ENCODE data around the gene ZNF407. TPM values are rescaled to one million over a fixed set of nuclear protein-coding genes. Genes with fewer than 3 reads are reported as not detected.
A peak's percentile ranks its signal among the peaks of the same experiment; 100 is the strongest.

Gene ZNF407
- polyA plus RNA-seq, 6 donors from 2014 or later = 1.6 to 9.5 (median 4.9) TPM

DNA sequence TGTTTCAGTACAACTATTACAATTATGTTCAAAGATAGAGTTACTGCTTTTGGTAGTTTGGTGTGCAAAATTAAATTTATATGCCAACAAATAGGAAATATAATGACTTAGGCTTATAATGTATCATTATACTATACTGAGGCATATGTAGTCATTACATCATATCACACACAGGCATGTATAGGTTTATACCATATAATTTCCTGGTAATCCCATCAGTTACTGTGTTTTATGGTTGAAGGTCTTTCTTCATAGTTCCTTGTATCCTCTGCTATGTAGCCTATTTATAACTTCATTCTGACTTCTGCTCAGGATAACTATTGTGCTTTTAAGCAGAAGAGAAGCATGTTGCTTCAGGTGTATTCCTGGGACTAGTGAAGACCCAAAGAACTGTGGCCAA lies 110.5 kb downstream of the ZNF407 start:
- Mint-ChIP-seq H3K27ac (no peak overlapping the region), H3K27me3 (no peaks in the 10 kb centered on the region), H3K4me3 (no peak overlapping the region), H3K9me3 (no peaks in the 10 kb centered on the region), H3K36me3 (peaks cover 0 to 4% of the 10 kb centered on the region in 2 donors), H3K4me1 (peaks cover 2 to 7% (median 5%) of the 10 kb centered on the region in 3 donors)
- DNase-seq (no peak), ATAC-seq (ENCODE audit: low read depth in 2 of 2) (no peak)

DNA sequence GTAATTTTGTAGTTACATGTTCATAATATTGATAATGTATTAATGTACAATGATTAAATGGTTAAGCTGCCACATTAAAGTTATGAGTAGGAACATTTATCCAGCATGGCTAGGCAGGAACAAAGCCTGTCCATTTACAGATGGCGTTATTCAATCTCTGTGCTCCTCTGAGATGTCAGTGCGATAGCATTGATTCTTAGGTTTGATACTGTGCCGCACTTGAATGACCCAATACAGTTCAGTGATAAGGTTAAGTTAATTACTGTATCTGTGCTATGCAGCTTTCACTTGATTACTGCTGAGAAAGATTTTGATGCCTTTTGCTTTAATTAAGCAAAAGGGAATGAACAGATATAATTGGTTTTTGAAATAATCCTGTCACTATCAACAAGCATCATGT lies 111.8 kb downstream of the ZNF407 start:
- DNase-seq = no peak
- H3K36me3 Mint-ChIP-seq = peaks cover 0 to 4% of the 10 kb centered on the region in 2 donors
- no peak overlapping the region for H3K4me3 Mint-ChIP-seq
- no peaks in the 10 kb centered on the region for H3K9me3 Mint-ChIP-seq
- H3K27ac Mint-ChIP-seq = no peak overlapping the region
- ATAC-seq (ENCODE audit: low read depth in 2 of 2) = no peak
- peaks cover 2 to 7% (median 5%) of the 10 kb centered on the region in 3 donors for H3K4me1 Mint-ChIP-seq
- no peaks in the 10 kb centered on the region for H3K27me3 Mint-ChIP-seq

DNA sequence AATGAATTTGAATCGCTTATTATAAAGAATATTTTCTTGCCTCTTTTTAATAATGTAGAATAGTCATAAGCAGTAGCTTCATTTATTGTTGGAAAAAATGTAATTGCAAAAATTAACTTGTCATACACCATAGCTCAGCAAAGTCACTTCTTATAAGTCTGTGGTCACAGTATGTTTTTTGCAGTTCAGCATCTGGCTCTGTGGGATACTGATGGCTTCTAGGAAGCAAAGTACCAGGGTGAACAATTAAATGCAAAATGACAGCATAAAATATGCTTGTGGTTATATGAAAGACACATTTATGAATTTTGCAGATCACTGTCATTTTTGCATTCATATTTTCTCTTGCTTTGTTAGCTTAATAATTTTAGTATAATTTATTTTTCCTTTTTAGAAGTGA lies 116.5 kb downstream of the ZNF407 start:
- Mint-ChIP-seq H3K4me3 (no peak overlapping the region), H3K9me3 (peaks cover 0 to 3% (median under 1%) of the 10 kb centered on the region in 7 donors)

DNA sequence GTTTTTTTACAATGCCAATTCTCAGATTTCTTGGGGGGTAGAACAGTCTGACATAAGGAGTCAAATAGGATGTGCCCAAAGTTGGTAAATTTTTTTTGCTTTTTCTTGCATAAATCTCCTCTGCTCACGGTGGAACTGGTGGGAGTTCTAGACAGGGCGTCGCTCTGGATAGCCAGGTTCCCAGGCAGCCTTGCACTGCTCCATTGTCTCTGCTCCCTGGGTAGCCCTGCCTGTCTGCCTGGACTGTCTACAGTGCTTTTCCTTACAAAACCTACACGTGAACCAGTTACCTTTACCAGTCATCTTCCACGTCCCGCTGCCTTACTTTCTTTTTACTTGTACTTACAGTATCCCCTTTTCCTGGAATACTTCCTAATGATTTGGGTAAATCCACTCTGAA lies 117.1 kb downstream of the ZNF407 start:
- no peak for DNase-seq
- H3K9me3 Mint-ChIP-seq = peaks cover 0 to 7% (median 6%) of the 10 kb centered on the region in 7 donors
- no peak overlapping the region for H3K27ac Mint-ChIP-seq
- H3K4me3 Mint-ChIP-seq = no peak overlapping the region
- peaks cover 15 to 16% of the 10 kb centered on the region in 2 donors for H3K36me3 Mint-ChIP-seq
- ATAC-seq (ENCODE audit: low read depth in 2 of 2) = no peak
- no peaks in the 10 kb centered on the region for H3K27me3 Mint-ChIP-seq
- H3K4me1 Mint-ChIP-seq = peaks cover 8 to 12% (median 12%) of the 10 kb centered on the region in 3 donors

More for the DNA sequence above, 116.5 kb downstream of the ZNF407 start:
- Mint-ChIP-seq H3K27me3 (no peaks in the 10 kb centered on the region), H3K4me1 (peaks cover 5 to 7% (median 6%) of the 10 kb centered on the region in 3 donors), H3K36me3 (peaks cover 8 to 13% of the 10 kb centered on the region in 2 donors), H3K27ac (no peak overlapping the region)
- ATAC-seq (ENCODE audit: low read depth in 2 of 2) (no peak), DNase-seq (no peak)

DNA sequence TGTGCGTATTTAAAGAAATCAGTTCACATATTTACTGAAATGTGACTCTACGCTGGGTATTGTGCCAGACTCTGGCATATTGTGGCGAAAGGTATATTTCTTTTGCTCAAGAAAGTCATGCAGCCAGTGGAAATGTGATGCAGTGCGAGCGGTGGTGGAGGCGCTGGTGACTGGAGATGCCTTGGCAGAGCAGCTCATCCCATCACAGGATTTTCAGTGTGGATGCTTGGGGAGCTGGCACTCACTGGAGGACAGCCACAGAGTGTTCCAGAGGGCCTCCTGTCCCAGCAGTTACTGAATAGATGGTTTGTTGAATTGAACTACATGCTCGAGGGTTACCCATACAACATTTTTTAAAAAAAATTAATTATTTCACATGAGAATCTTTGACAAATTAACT lies 117.6 kb downstream of the ZNF407 start:
- peaks cover 19 to 20% of the 10 kb centered on the region in 2 donors for H3K36me3 Mint-ChIP-seq
- no peaks in the 10 kb centered on the region for H3K27me3 Mint-ChIP-seq
- DNase-seq (no peak), ATAC-seq (ENCODE audit: low read depth in 2 of 2) (no peak)
- H3K4me1 Mint-ChIP-seq = peaks cover 13 to 18% (median 17%) of the 10 kb centered on the region in 3 donors
- peaks cover 0 to 12% (median 10%) of the 10 kb centered on the region in 7 donors for H3K9me3 Mint-ChIP-seq
- no peak overlapping the region for H3K4me3 Mint-ChIP-seq
- no peak overlapping the region for H3K27ac Mint-ChIP-seq

DNA sequence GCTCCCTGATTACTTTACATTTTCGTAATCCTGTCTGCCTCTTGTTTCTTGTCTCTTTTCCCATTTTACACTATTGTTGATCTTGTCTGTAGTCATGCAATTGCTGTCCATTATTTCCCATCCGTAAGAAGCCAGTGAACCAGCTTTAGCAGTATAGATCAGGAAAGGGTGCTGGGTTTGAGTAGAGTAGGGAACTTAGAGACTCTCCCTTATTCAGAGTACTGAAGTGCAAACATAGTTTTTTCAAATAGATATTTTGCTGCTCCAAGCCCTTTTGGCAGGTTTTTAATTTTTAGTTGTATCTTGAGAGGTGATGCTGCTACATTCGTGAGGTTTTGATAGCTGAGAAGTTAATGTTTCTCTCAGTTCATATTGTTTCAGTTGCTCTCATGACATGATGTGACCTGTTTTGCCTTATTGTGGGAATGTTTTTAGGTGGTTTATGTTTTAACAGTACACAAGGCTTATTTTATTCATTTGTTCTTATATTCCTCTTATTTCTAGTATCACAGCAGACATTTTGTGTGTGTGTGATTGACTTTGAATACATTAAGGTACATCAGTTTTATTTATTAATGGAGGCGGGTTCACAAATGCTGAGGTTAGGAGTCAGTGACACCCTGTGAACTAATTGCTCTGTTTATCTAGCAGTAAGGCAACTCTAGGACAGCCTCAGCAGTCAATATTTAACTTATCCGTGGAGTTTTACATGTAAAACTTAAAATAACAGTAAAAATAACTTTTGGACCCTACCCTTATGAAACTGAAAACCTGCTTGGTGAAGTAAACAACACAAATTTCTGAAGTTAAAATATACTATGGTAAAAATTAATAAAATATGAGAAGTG lies 118.4 kb downstream of the ZNF407 start:
- DNase-seq (no peak), ATAC-seq (ENCODE audit: low read depth in 2 of 2) (no peak)
- peaks cover 0 to 15% (median 12%) of the 10 kb centered on the region in 7 donors for H3K9me3 Mint-ChIP-seq
- peaks cover 18 to 25% (median 25%) of the 10 kb centered on the region in 3 donors for H3K4me1 Mint-ChIP-seq
- peak overlapping the region in 1 of 6 donors; percentile 25 for H3K27ac Mint-ChIP-seq
- peaks cover 19 to 25% of the 10 kb centered on the region in 2 donors for H3K36me3 Mint-ChIP-seq
- H3K27me3 Mint-ChIP-seq = no peaks in the 10 kb centered on the region
- no peak overlapping the region for H3K4me3 Mint-ChIP-seq

DNA sequence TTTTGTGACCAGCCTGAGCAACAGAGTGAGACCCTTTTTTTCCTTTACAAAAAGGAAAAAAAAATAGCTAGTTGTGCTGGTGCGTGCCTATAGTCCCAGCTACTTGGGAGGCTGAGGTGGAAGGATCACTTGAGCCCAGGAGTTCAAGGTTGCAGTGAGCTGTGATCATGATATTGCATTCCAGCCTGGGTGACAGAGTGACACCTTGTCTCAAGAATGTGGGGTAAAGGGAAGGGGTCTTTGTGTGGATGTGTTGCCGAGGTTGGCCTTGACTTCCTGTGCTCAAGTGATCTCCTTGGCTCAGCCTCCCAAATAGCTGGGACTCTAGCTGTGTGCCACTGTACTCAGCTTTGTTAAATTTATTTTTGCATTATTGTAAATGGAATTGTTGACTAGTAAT lies 120.6 kb downstream of the ZNF407 start:
- ATAC-seq (ENCODE audit: low read depth in 2 of 2) (no peak), DNase-seq (no peak)
- Mint-ChIP-seq H3K36me3 (peaks cover 19 to 25% of the 10 kb centered on the region in 2 donors), H3K27me3 (no peaks in the 10 kb centered on the region), H3K4me3 (no peak overlapping the region), H3K9me3 (peaks cover 0 to 15% (median 12%) of the 10 kb centered on the region in 7 donors), H3K4me1 (peaks cover 31 to 40% (median 39%) of the 10 kb centered on the region in 3 donors), H3K27ac (no peak overlapping the region)

DNA sequence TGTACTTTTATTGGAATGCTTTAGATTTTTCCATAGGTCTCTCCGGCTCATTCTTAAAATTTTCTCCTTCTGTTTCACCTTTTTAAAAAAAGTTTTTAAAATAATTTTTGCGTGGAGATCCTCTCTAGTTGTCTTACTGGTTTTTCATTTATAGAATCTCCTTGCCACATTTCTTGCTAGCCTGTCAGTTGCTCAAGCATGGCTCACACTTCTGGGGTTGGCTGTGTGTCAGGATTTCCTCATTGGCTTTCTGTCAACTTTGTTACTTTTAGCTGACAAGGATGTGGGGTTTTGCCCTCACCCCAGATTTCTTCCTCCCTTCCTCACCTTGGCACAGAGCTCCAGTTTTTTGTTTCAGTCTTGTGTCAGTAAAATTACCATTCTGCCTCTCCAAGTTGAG lies 124.6 kb downstream of the ZNF407 start:
- Mint-ChIP-seq H3K4me3 (peak overlapping the region in 2 of 8 donors; percentile 17 to 73), H3K27me3 (no peaks in the 10 kb centered on the region), H3K4me1 (peaks cover 39 to 43% (median 40%) of the 10 kb centered on the region in 3 donors), H3K9me3 (peaks cover 4 to 15% (median 12%) of the 10 kb centered on the region in 7 donors), H3K27ac (peak overlapping the region in 2 of 6 donors; percentile 56 to 60), H3K36me3 (peaks cover 10 to 24% of the 10 kb centered on the region in 2 donors)
- DNase-seq = no peak
- no peak for ATAC-seq (ENCODE audit: low read depth in 2 of 2)

DNA sequence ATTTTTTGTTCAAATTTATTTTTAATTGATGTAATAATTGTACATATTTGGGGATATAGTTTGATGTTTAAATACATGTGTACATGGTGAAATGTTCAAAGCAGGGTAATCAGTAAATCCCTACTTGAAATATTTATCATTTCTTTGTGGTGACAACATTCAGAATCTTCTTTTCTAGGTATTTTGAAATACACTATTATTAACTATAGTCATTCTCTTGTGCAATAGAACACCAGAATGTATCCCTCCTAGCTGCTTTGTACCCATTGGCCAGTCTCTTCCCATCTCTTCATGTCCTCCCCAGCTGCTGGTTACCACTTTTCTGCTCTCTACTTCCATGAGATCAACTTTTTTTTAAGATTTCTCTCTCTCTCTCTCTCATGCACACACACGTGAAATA lies 126.5 kb downstream of the ZNF407 start:
- Mint-ChIP-seq H3K4me3 (no peak overlapping the region), H3K4me1 (peaks cover 37 to 48% (median 39%) of the 10 kb centered on the region in 3 donors), H3K9me3 (peaks cover 4 to 14% (median 11%) of the 10 kb centered on the region in 7 donors), H3K36me3 (peaks cover 30 to 42% of the 10 kb centered on the region in 2 donors), H3K27ac (no peak overlapping the region), H3K27me3 (no peaks in the 10 kb centered on the region)
- DNase-seq (no peak), ATAC-seq (ENCODE audit: low read depth in 2 of 2) (no peak)

DNA sequence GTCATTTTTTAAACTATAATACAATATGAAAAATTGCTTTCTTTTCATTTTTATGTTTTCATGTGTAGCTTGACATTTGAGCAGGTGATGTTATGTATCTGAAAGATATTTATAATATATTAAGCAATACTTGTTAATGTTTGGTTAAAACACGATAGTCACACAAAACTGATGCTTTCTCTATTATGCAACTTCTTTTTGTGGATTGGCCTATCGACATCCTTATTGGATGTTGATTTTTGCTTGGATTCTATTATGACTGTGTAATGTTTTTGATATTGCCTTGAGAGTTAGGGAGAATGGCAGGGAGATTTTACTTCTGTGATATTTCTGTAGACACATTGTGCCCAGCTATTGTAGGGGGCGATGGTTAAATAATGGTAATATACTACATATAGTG lies 128.0 kb downstream of the ZNF407 start:
- Mint-ChIP-seq H3K4me1 (peaks cover 22 to 35% (median 27%) of the 10 kb centered on the region in 3 donors), H3K36me3 (peaks cover 25 to 30% of the 10 kb centered on the region in 2 donors), H3K9me3 (peaks cover 0 to 4% (median 0%) of the 10 kb centered on the region in 7 donors), H3K4me3 (no peak overlapping the region), H3K27me3 (no peaks in the 10 kb centered on the region), H3K27ac (no peak overlapping the region)
- DNase-seq (no peak), ATAC-seq (ENCODE audit: low read depth in 2 of 2) (no peak)

DNA sequence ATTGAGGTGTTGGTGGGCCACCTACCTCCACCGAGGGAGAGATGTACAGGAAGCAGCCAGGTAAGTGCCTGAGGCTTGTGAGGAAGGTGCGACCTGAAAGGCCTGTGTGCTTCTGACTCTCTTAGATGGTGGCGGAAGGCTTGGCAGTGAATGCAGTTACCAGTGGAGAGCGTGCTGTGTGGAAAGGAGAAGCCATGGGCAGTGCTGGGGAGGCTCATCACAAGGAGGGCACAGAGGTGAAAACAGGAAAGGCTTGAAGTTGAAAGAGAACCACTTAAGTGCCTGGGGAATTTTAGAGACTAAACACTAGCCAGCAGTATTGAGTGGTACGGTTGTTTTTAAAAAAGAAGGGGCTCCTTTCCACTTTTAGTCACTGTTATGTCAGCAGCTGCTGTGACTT lies 130.9 kb downstream of the ZNF407 start:
- no peak for DNase-seq
- no peak for ATAC-seq (ENCODE audit: low read depth in 2 of 2)
- no peaks in the 10 kb centered on the region for H3K27me3 Mint-ChIP-seq
- H3K4me3 Mint-ChIP-seq = no peak overlapping the region
- peaks cover 0 to 4% (median 0%) of the 10 kb centered on the region in 7 donors for H3K9me3 Mint-ChIP-seq
- peaks cover 25 to 29% of the 10 kb centered on the region in 2 donors for H3K36me3 Mint-ChIP-seq
- no peak overlapping the region for H3K27ac Mint-ChIP-seq
- peaks cover 2 to 10% (median 6%) of the 10 kb centered on the region in 3 donors for H3K4me1 Mint-ChIP-seq

DNA sequence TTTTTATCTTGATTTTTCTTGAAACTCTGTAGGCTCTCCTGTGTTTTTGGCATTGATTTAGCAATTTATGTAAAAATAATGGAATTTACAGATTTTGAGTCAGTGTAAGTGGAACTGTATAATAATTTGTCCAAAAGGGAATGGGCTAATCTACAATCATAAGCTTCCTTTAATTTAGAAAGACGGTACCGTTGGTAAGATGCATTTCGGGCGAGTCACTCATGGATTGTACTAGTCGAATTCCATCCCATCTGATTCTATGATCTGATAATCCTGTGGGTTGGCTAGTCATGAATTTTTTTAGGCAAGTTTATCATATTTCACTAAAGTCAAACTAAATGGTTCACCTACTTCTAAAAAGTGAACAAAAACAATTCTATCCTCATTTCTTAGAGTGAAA lies 133.4 kb downstream of the ZNF407 start:
- ATAC-seq (ENCODE audit: low read depth in 2 of 2) (no peak), DNase-seq (no peak)
- Mint-ChIP-seq H3K4me3 (no peak overlapping the region), H3K27me3 (no peaks in the 10 kb centered on the region), H3K4me1 (peaks cover 2 to 9% (median 5%) of the 10 kb centered on the region in 3 donors), H3K27ac (no peak overlapping the region), H3K36me3 (peaks cover 34 to 37% of the 10 kb centered on the region in 2 donors), H3K9me3 (peaks cover 0 to 4% (median 0%) of the 10 kb centered on the region in 7 donors)

DNA sequence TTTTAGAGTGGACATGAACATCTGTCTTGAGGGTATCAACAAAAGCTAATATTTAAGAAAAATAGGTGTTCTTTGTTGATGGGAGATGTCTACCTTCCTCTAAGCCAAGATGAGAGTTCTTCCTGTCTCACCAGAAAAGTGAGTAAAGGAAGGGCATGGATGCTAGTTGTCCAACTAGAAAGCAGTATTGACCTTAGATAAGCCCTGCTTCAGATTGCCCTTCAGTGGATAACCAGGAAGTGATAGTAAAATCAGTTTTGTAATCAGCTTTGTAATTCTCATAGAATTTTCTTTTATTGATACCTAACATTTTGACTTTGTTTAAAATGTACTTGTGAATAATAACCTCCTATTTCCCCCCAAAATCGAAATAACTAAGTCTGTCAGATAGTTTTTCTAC lies 134.7 kb downstream of the ZNF407 start:
- H3K4me1 Mint-ChIP-seq = peaks cover 2 to 5% (median 5%) of the 10 kb centered on the region in 3 donors
- peaks cover 0 to 2% (median 0%) of the 10 kb centered on the region in 7 donors for H3K9me3 Mint-ChIP-seq
- DNase-seq = no peak

DNA sequence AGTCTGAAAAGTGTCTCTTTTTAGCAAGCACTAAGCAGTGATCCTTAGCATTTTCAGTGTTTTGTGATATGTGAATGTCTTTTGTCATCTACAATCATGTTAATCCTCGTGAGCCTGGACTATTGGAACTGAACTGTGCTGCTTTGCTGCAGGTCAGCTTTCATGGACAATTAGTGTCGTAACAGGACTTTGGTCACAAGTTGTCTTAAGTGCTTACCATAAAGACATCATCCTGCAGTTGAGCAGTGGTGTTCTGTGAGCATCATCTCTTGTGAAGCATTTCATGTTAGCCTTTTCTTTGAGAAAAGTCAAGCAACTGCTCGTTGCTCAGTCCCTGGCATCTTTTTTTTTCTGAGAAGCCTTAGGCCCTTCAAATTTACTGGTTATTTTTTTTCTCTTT lies 135.9 kb downstream of the ZNF407 start:
- no peak for ATAC-seq (ENCODE audit: low read depth in 2 of 2)
- Mint-ChIP-seq H3K27me3 (no peaks in the 10 kb centered on the region), H3K36me3 (peaks cover 18 to 20% of the 10 kb centered on the region in 2 donors), H3K9me3 (peaks cover 0 to under 1% (median 0%) of the 10 kb centered on the region in 7 donors), H3K4me1 (peaks cover under 1 to 5% (median 2%) of the 10 kb centered on the region in 3 donors), H3K4me3 (no peak overlapping the region), H3K27ac (no peak overlapping the region)
- no peak for DNase-seq

More for the DNA sequence above, 134.7 kb downstream of the ZNF407 start:
- H3K4me3 Mint-ChIP-seq = no peak overlapping the region
- no peaks in the 10 kb centered on the region for H3K27me3 Mint-ChIP-seq
- peaks cover 30 to 32% of the 10 kb centered on the region in 2 donors for H3K36me3 Mint-ChIP-seq
- no peak overlapping the region for H3K27ac Mint-ChIP-seq
- no peak for ATAC-seq (ENCODE audit: low read depth in 2 of 2)
